DOHH2 (cell line): Measurements from ENCODE around the gene TMEM86A.

ENCODE experiments used
- H3F3A ChIP-seq: fragments of 200-600 bp; sonication (generic), shearing (Covaris generic); 2 replicates; pipeline ENCODE4 v1.6.0; 2016; ENCODE audit warnings: antibody characterized with exemption, mild to moderate bottlenecking; ENCODE audit not compliant: control insufficient read depth, insufficient read depth
- H3K27ac ChIP-seq: fragments of 200-600 bp; sonication (generic); 2 replicates; pipeline ENCODE4 v1.5.1; 2014; ENCODE audit warnings: low read depth, mild to moderate bottlenecking, low read length, moderate library complexity
- H3K27me3 ChIP-seq: fragments of 200-600 bp; sonication (generic); 2 replicates; pipeline ENCODE4 v1.6.1; 2014; ENCODE audit warnings: mild to moderate bottlenecking, low read length, mixed read lengths; ENCODE audit not compliant: control insufficient read depth
- H3K36me3 ChIP-seq: fragments of 200-600 bp; sonication (generic); 2 replicates; pipeline ENCODE4 v1.6.1; 2014; ENCODE audit warnings: mild to moderate bottlenecking, low read length, moderate library complexity, mixed read lengths; ENCODE audit not compliant: control insufficient read depth
- H3K4me1 ChIP-seq: fragments of 200-600 bp; sonication (generic); 2 replicates; pipeline ENCODE4 v1.6.1; 2014; ENCODE audit warnings: mild to moderate bottlenecking, low read length, mixed read lengths; ENCODE audit not compliant: control insufficient read depth
- H3K4me2 ChIP-seq: fragments of 200-600 bp; sonication (generic); 2 replicates; pipeline ENCODE4 v1.6.0; 2014; ENCODE audit warnings: mild to moderate bottlenecking, low read length, moderate library complexity
- H3K4me3 ChIP-seq: fragments of 200-600 bp; sonication (generic); 2 replicates; pipeline ENCODE4 v1.5.1; 2014; ENCODE audit warnings: mild to moderate bottlenecking, low read length, mixed read lengths
- H3K79me2 ChIP-seq: fragments of 200-600 bp; sonication (generic); 2 replicates; pipeline ENCODE4 v1.6.1; 2014; ENCODE audit warnings: mild to moderate bottlenecking, low read length, mixed read lengths; ENCODE audit not compliant: control insufficient read depth
- H3K9me2 ChIP-seq: fragments of 200-600 bp; sonication (generic); replicated peaks from 2 replicates; pipeline ENCODE4 v1.6.1; 2014; ENCODE audit warnings: mild to moderate bottlenecking, low read length, mixed read lengths; ENCODE audit not compliant: control insufficient read depth
- H3K9me3 ChIP-seq: fragments of 200-600 bp; sonication (generic); 2 replicates; pipeline ENCODE4 v1.6.1; 2014; ENCODE audit warnings: antibody characterized with exemption, low read length, mixed read lengths; ENCODE audit not compliant: control insufficient read depth, insufficient read depth
- H4K20me1 ChIP-seq: fragments of 200-600 bp; sonication (generic); 2 replicates; pipeline ENCODE4 v1.6.0; 2014; ENCODE audit warnings: low read depth, mild to moderate bottlenecking, antibody characterized with exemption, low read length, moderate library complexity; ENCODE audit not compliant: control insufficient read depth, insufficient read depth
- EZH2phosphoT487 ChIP-seq: fragments of 200-600 bp; sonication (generic); IDR thresholded peaks from 2 replicates; pipeline ENCODE4 v1.6.1; 2017; ENCODE audit warnings: borderline replicate concordance, mild to moderate bottlenecking, antibody characterized with exemption, low read length, moderate library complexity, mixed read lengths
- TF ChIP-seq, protein P1 (sequence below): fragments of 200-600 bp; sonication (generic); IDR thresholded peaks from one replicate; pipeline ENCODE4 v1.5.1; 2014; ENCODE audit warnings: antibody characterized with exemption, mild to moderate bottlenecking, low read depth, low read length; ENCODE audit not compliant: poor library complexity, severe bottlenecking

The TMEM86A gene

DNA sequence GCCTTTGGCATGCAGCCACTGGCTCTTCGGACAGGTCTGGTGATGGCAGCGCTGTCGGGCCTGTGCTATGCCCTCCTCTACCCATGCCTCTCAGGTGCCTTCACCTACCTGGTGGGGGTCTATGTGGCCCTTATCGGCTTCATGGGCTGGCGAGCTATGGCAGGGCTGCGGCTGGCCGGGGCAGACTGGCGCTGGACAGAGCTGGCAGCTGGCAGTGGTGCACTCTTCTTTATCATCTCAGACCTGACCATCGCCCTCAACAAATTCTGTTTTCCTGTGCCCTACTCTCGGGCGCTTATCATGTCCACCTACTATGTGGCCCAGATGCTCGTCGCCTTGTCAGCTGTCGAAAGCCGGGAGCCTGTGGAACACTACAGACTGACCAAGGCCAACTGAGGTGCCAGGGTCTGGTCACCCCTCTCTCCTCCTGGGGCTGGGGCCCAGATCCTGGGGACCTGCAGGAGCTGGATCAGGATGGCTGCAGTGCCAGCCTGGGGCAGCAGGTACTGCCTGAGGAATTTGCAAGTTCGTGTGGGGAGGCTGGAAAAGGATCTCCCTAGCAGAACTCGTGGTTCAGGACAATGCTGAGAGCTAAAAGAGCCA, 3.1 kb downstream of the TMEM86A start:
- TF ChIP-seq, protein P1, sequence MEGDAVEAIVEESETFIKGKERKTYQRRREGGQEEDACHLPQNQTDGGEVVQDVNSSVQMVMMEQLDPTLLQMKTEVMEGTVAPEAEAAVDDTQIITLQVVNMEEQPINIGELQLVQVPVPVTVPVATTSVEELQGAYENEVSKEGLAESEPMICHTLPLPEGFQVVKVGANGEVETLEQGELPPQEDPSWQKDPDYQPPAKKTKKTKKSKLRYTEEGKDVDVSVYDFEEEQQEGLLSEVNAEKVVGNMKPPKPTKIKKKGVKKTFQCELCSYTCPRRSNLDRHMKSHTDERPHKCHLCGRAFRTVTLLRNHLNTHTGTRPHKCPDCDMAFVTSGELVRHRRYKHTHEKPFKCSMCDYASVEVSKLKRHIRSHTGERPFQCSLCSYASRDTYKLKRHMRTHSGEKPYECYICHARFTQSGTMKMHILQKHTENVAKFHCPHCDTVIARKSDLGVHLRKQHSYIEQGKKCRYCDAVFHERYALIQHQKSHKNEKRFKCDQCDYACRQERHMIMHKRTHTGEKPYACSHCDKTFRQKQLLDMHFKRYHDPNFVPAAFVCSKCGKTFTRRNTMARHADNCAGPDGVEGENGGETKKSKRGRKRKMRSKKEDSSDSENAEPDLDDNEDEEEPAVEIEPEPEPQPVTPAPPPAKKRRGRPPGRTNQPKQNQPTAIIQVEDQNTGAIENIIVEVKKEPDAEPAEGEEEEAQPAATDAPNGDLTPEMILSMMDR, result no peak
- no peak for TF ChIP-seq EZH2phosphoT487
- H3K79me2 ChIP-seq, result no peaks in the 10 kb centered on the region
- H3K27ac ChIP-seq, result no peak overlapping the region
- H3K27me3 ChIP-seq, result peaks cover 35% of the 10 kb centered on the region
- no peaks in the 10 kb centered on the region for H3K36me3 ChIP-seq
- H3K9me3 ChIP-seq, result no peaks in the 10 kb centered on the region
- H3K4me1 ChIP-seq, result peaks cover 20% of the 10 kb centered on the region
- H3K4me2 ChIP-seq, result no peak overlapping the region
- H3K4me3 ChIP-seq, result no peak overlapping the region
- no peaks in the 10 kb centered on the region for H3K9me2 ChIP-seq
- no peaks in the 10 kb centered on the region for H4K20me1 ChIP-seq
- H3F3A ChIP-seq, result no peaks in the 10 kb centered on the region

- Histone ChIP-seq H3K36me3 (no peaks in the 10 kb centered on the region), H3K9me2 (no peaks in the 10 kb centered on the region), H3K4me2 (no peak overlapping the region), H3F3A (no peaks in the 10 kb centered on the region), H3K79me2 (no peaks in the 10 kb centered on the region), H3K27me3 (peaks cover 34% of the 10 kb centered on the region), H3K4me1 (peaks cover 22% of the 10 kb centered on the region), H3K9me3 (no peaks in the 10 kb centered on the region), H4K20me1 (no peaks in the 10 kb centered on the region), H3K27ac (no peak overlapping the region), H3K4me3 (no peak overlapping the region)
- TF ChIP-seq, protein P1, result no peak
- no peak for TF ChIP-seq EZH2phosphoT487
These were observed 4.6 kb downstream of the TMEM86A start for GRCh38 chr11:18703001-18703763.

DNA sequence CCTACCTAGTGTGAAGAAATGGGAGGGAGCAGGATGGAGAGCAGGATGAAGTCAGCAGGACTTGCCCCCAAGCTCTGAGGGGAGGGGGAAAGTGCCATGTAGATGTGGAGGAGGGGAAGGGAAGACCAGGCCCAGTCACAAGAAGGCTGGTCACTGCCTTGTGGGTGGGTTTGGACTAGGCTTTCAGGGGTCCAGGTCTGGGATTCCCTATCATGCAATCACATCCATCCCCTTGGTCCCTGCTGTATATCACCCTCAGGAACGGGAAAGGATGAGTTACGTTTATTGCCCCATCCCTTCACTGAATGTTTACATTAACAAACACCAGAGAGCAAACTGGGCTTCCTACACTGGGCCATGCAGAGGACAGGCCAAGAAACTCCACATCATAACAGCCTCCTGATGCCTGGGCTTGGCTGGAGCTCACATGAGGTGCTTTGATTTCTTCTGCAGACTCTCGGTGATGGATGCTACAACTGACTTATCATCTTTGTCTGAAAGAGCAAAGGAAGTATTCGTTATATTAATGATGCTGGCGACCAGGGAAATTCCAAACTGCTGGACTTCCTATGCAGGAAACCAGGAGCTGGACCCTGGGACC, 5.6 kb downstream of the TMEM86A start:
- Histone ChIP-seq H3K4me1 (peaks cover 19% of the 10 kb centered on the region), H3K36me3 (no peaks in the 10 kb centered on the region), H4K20me1 (no peaks in the 10 kb centered on the region), H3K4me3 (no peak overlapping the region), H3K4me2 (no peak overlapping the region), H3K79me2 (no peaks in the 10 kb centered on the region), H3K9me2 (no peaks in the 10 kb centered on the region), H3K27me3 (peaks cover 36% of the 10 kb centered on the region), H3K27ac (no peak overlapping the region), H3K9me3 (no peaks in the 10 kb centered on the region), H3F3A (no peaks in the 10 kb centered on the region; the same call in 1 of the 2 replicates)
- TF ChIP-seq, protein P1, result no peak
- TF ChIP-seq EZH2phosphoT487, result no peak
